OCI-LY3 (cell line): Measurements from ENCODE around the gene KIF22.

Experiments
- EZH2phosphoT487 ChIP-seq: fragments of 200-600 bp; shearing (Covaris generic); IDR thresholded peaks from 2 replicates; pipeline ENCODE4 v1.6.1; 2018; ENCODE audit warnings: antibody characterized with exemption, mixed run types, low read depth
- TF ChIP-seq, protein P1 (sequence below): fragments of 200-600, 300-600 bp; sonication (generic); IDR thresholded peaks from 2 replicates; pipeline ENCODE4 v1.5.1; 2014; ENCODE audit warnings: antibody characterized with exemption, low read length, low read depth

DNA sequence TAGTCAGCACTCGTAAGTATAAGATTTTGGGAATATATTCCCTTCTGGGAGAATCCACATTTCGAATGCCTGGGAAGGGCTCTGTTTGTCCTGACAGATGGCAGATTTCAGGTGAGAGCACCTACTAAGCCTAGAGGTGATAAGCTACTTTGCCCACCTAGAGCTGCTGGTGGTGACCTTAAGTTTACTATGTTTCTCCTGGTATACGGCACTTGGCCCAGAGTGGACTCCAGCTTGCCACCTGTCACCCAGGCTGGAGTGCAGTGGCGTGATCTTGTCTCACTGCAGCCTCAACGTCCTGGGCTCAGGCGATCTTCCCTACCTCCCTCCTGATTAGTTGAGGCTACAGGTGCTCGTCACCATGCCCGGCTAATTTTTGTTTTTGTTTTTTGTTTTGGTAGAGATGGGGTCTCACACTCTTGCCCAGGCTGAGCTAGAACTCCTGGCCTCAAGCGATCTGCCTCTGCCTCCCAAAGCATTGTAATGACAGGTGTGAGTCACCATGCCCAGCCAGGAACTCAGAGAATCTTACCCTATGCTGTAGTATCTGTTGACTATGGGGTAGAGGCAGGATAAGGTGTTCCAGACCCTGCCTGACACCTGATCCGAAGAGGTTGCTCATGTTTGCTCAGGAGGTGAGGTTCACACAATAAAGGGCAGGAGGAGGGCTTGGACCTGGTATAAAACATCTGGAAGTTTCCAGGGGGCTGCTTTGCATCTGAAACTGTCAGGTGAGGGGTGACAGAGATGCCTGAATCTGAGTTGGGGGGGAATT is 12.8 kb upstream of the KIF22 start, which contains the start of gene ZG16:
- TF ChIP-seq, protein P1, sequence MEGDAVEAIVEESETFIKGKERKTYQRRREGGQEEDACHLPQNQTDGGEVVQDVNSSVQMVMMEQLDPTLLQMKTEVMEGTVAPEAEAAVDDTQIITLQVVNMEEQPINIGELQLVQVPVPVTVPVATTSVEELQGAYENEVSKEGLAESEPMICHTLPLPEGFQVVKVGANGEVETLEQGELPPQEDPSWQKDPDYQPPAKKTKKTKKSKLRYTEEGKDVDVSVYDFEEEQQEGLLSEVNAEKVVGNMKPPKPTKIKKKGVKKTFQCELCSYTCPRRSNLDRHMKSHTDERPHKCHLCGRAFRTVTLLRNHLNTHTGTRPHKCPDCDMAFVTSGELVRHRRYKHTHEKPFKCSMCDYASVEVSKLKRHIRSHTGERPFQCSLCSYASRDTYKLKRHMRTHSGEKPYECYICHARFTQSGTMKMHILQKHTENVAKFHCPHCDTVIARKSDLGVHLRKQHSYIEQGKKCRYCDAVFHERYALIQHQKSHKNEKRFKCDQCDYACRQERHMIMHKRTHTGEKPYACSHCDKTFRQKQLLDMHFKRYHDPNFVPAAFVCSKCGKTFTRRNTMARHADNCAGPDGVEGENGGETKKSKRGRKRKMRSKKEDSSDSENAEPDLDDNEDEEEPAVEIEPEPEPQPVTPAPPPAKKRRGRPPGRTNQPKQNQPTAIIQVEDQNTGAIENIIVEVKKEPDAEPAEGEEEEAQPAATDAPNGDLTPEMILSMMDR, result no peak
- no peak for TF ChIP-seq EZH2phosphoT487
